Measurements from ENCODE around the gene GALNT2. TPM values are rescaled to one million over a fixed set of nuclear protein-coding genes. Genes with fewer than 3 reads are reported as not detected.
A peak's percentile ranks its signal among the peaks of the same experiment; 100 is the strongest.

Gene GALNT2
- polyA plus RNA-seq, 1 donor: 47.1 TPM

GRCh38 chr1:230267338-230268065, 200.5 kb downstream of the GALNT2 start:
- WGBS (ENCODE audit: insufficient coverage, low lambda C conversion rate): 80% methylated on average over 1 of the region's 17 CpGs
- Histone ChIP-seq H3K27ac (ENCODE audit: low read length) (peak overlapping the region; percentile 91), H3K4me1 (ENCODE audit: control insufficient read depth, insufficient read depth, low read length) (peaks cover 42% of the 10 kb centered on the region), H3K4me3 (ENCODE audit: low read length) (no peak overlapping the region), H3K9me3 (ENCODE audit: control insufficient read depth, low read depth, low read length) (no peaks in the 10 kb centered on the region), H3K27me3 (ENCODE audit: control insufficient read depth, insufficient read depth, low read length) (no peaks in the 10 kb centered on the region), H3K36me3 (ENCODE audit: control insufficient read depth, insufficient read depth, low read length) (peaks cover 34% of the 10 kb centered on the region)
- peak; percentile 44 to 61 for DNase-seq

GRCh38 chr1:230268371-230269170, 201.5 kb downstream of the GALNT2 start:
- H3K4me1 ChIP-seq (ENCODE audit: control insufficient read depth, insufficient read depth, low read length): peaks cover 39% of the 10 kb centered on the region
- peak overlapping the region; percentile 91 for H3K27ac ChIP-seq (ENCODE audit: low read length)
- no CpG with 5 or more reads among the region's 19 CpGs for WGBS (ENCODE audit: insufficient coverage, low lambda C conversion rate)
- H3K9me3 ChIP-seq (ENCODE audit: control insufficient read depth, low read depth, low read length): no peaks in the 10 kb centered on the region
- DNase-seq: peak; percentile 86 to 94
- H3K4me3 ChIP-seq (ENCODE audit: low read length): peak overlapping the region; percentile 12
- no peaks in the 10 kb centered on the region for H3K27me3 ChIP-seq (ENCODE audit: control insufficient read depth, insufficient read depth, low read length)
- peaks cover 24% of the 10 kb centered on the region for H3K36me3 ChIP-seq (ENCODE audit: control insufficient read depth, insufficient read depth, low read length)

- Histone ChIP-seq H3K27ac (ENCODE audit: low read length) (peak overlapping the region; percentile 52), H3K36me3 (ENCODE audit: control insufficient read depth, insufficient read depth, low read length) (peaks cover 12% of the 10 kb centered on the region), H3K4me1 (ENCODE audit: control insufficient read depth, insufficient read depth, low read length) (peaks cover 39% of the 10 kb centered on the region), H3K9me3 (ENCODE audit: control insufficient read depth, low read depth, low read length) (no peaks in the 10 kb centered on the region), H3K27me3 (ENCODE audit: control insufficient read depth, insufficient read depth, low read length) (no peaks in the 10 kb centered on the region), H3K4me3 (ENCODE audit: low read length) (no peak overlapping the region)
- no peak for DNase-seq
- WGBS (ENCODE audit: insufficient coverage, low lambda C conversion rate): 91% methylated on average over 1 of the region's 1 CpG
Observed at GRCh38 chr1:230270185-230270558, 203.1 kb downstream of the GALNT2 start.

GRCh38 chr1:230270559-230271281, 203.7 kb downstream of the GALNT2 start:
- 27% methylated on average over 5 of the region's 14 CpGs for WGBS (ENCODE audit: insufficient coverage, low lambda C conversion rate)
- H3K4me3 ChIP-seq (ENCODE audit: low read length): no peak overlapping the region
- H3K9me3 ChIP-seq (ENCODE audit: control insufficient read depth, low read depth, low read length): no peaks in the 10 kb centered on the region
- peaks cover 6% of the 10 kb centered on the region for H3K36me3 ChIP-seq (ENCODE audit: control insufficient read depth, insufficient read depth, low read length)
- H3K4me1 ChIP-seq (ENCODE audit: control insufficient read depth, insufficient read depth, low read length): peaks cover 39% of the 10 kb centered on the region
- peak overlapping the region; percentile 52 for H3K27ac ChIP-seq (ENCODE audit: low read length)
- peak in 1 of 2 donors; percentile 63 for DNase-seq
- H3K27me3 ChIP-seq (ENCODE audit: control insufficient read depth, insufficient read depth, low read length): no peaks in the 10 kb centered on the region

GRCh38 chr1:230271300-230272035, 204.4 kb downstream of the GALNT2 start:
- Histone ChIP-seq H3K27ac (ENCODE audit: low read length) (peak overlapping the region; percentile 52), H3K27me3 (ENCODE audit: control insufficient read depth, insufficient read depth, low read length) (no peaks in the 10 kb centered on the region), H3K36me3 (ENCODE audit: control insufficient read depth, insufficient read depth, low read length) (peaks cover 6% of the 10 kb centered on the region), H3K9me3 (ENCODE audit: control insufficient read depth, low read depth, low read length) (no peaks in the 10 kb centered on the region), H3K4me1 (ENCODE audit: control insufficient read depth, insufficient read depth, low read length) (peaks cover 39% of the 10 kb centered on the region), H3K4me3 (ENCODE audit: low read length) (no peak overlapping the region)
- no CpG with 5 or more reads among the region's 20 CpGs for WGBS (ENCODE audit: insufficient coverage, low lambda C conversion rate)
- peak in 1 of 2 donors; percentile 46 for DNase-seq

GRCh38 chr1:230272557-230272956, 205.5 kb downstream of the GALNT2 start:
- H3K9me3 ChIP-seq (ENCODE audit: control insufficient read depth, low read depth, low read length): no peaks in the 10 kb centered on the region
- H3K27me3 ChIP-seq (ENCODE audit: control insufficient read depth, insufficient read depth, low read length): no peaks in the 10 kb centered on the region
- peaks cover 9% of the 10 kb centered on the region for H3K36me3 ChIP-seq (ENCODE audit: control insufficient read depth, insufficient read depth, low read length)
- H3K4me1 ChIP-seq (ENCODE audit: control insufficient read depth, insufficient read depth, low read length): peaks cover 35% of the 10 kb centered on the region
- H3K4me3 ChIP-seq (ENCODE audit: low read length): no peak overlapping the region
- H3K27ac ChIP-seq (ENCODE audit: low read length): no peak overlapping the region
- no peak for DNase-seq
- WGBS (ENCODE audit: insufficient coverage, low lambda C conversion rate): no CpG with 5 or more reads among the region's 9 CpGs

GRCh38 chr1:230273141-230273710, 206.2 kb downstream of the GALNT2 start:
- Histone ChIP-seq H3K4me1 (ENCODE audit: control insufficient read depth, insufficient read depth, low read length) (peaks cover 28% of the 10 kb centered on the region), H3K9me3 (ENCODE audit: control insufficient read depth, low read depth, low read length) (no peaks in the 10 kb centered on the region), H3K4me3 (ENCODE audit: low read length) (no peak overlapping the region), H3K36me3 (ENCODE audit: control insufficient read depth, insufficient read depth, low read length) (peaks cover 9% of the 10 kb centered on the region), H3K27me3 (ENCODE audit: control insufficient read depth, insufficient read depth, low read length) (no peaks in the 10 kb centered on the region), H3K27ac (ENCODE audit: low read length) (no peak overlapping the region)
- WGBS (ENCODE audit: insufficient coverage, low lambda C conversion rate): no CpG with 5 or more reads among the region's 7 CpGs
- DNase-seq: no peak

GRCh38 chr1:230274254-230274653, 207.2 kb downstream of the GALNT2 start:
- Histone ChIP-seq H3K36me3 (ENCODE audit: control insufficient read depth, insufficient read depth, low read length) (peaks cover 15% of the 10 kb centered on the region), H3K4me1 (ENCODE audit: control insufficient read depth, insufficient read depth, low read length) (peaks cover 22% of the 10 kb centered on the region), H3K9me3 (ENCODE audit: control insufficient read depth, low read depth, low read length) (no peaks in the 10 kb centered on the region), H3K4me3 (ENCODE audit: low read length) (no peak overlapping the region), H3K27ac (ENCODE audit: low read length) (no peak overlapping the region), H3K27me3 (ENCODE audit: control insufficient read depth, insufficient read depth, low read length) (no peaks in the 10 kb centered on the region)
- no peak for DNase-seq
- WGBS (ENCODE audit: insufficient coverage, low lambda C conversion rate): 80% methylated on average over 1 of the region's 15 CpGs

- WGBS (ENCODE audit: insufficient coverage, low lambda C conversion rate): no CpG with 5 or more reads among the region's 5 CpGs
- no peaks in the 10 kb centered on the region for H3K27me3 ChIP-seq (ENCODE audit: control insufficient read depth, insufficient read depth, low read length)
- H3K36me3 ChIP-seq (ENCODE audit: control insufficient read depth, insufficient read depth, low read length): peaks cover 33% of the 10 kb centered on the region
- peaks cover 19% of the 10 kb centered on the region for H3K4me1 ChIP-seq (ENCODE audit: control insufficient read depth, insufficient read depth, low read length)
- no peaks in the 10 kb centered on the region for H3K9me3 ChIP-seq (ENCODE audit: control insufficient read depth, low read depth, low read length)
- no peak for DNase-seq
- H3K4me3 ChIP-seq (ENCODE audit: low read length): no peak overlapping the region
- no peak overlapping the region for H3K27ac ChIP-seq (ENCODE audit: low read length)
Observed at GRCh38 chr1:230276401-230276800, 209.4 kb downstream of the GALNT2 start.
